Neural progenitor cell (in vitro differentiated cells): ENCODE measurements around the gene NDE1. TPM values are rescaled to one million over a fixed set of nuclear protein-coding genes. Genes with fewer than 3 reads are reported as not detected.

Experiments used
- DNase-seq: peaks from one replicate; pipeline ENCODE4 v3.0.0-alpha.2; 2016; ENCODE audit warnings: low spot score
- H2AFZ ChIP-seq: fragments of 200-600 bp; sonication (generic); replicated peaks from 2 replicates; pipeline ENCODE4 v1.6.1; 2016; ENCODE audit warnings: antibody characterized with exemption
- H3F3A ChIP-seq: fragments of 200-600 bp; sonication (generic); 2 replicates; pipeline ENCODE4 v1.6.1; 2016; ENCODE audit warnings: antibody characterized with exemption, low read depth
- H3K27ac ChIP-seq: fragments of 200-600 bp; sonication (generic); 2 replicates; pipeline ENCODE4 v1.5.1; 2016; ENCODE audit warnings: mild to moderate bottlenecking
- H3K27me3 ChIP-seq: fragments of 200-600 bp; sonication (generic); 2 replicates; pipeline ENCODE4 v1.6.1; 2016; ENCODE audit warnings: mild to moderate bottlenecking, moderate library complexity
- H3K36me3 ChIP-seq: fragments of 200-600 bp; sonication (generic); 2 replicates; pipeline ENCODE4 v1.5.1; 2016
- H3K4me1 ChIP-seq: fragments of 200-600 bp; sonication (generic); 2 replicates; pipeline ENCODE4 v1.6.1; 2016; ENCODE audit warnings: mixed run types
- H3K4me2 ChIP-seq: fragments of 200-600 bp; sonication (generic); 2 replicates; pipeline ENCODE4 v1.6.1; 2016
- H3K4me3 ChIP-seq: fragments of 200-600 bp; sonication (generic); 2 replicates; pipeline ENCODE4 v1.5.1; 2016
- H3K79me2 ChIP-seq: fragments of 200-600 bp; sonication (generic); 2 replicates; pipeline ENCODE4 v1.6.1; 2016; ENCODE audit warnings: low read depth
- H3K9ac ChIP-seq: fragments of 200-600 bp; sonication (generic); 2 replicates; pipeline ENCODE4 v1.6.1; 2016
- H3K9me3 ChIP-seq: fragments of 200-600 bp; sonication (generic); 2 replicates; pipeline ENCODE4 v1.5.1; 2016; ENCODE audit warnings: low read depth
- H4K20me1 ChIP-seq: fragments of 200-600 bp; sonication (generic); 2 replicates; pipeline ENCODE4 v1.6.1; 2016; ENCODE audit warnings: low read depth
- H3K27ac Mint-ChIP-seq: 3 replicates; pipeline ENCODE4 v1.8.0; 2021; ENCODE audit warnings: mixed read lengths
- H3K27me3 Mint-ChIP-seq: 2 replicates; pipeline ENCODE4 v1.8.0; 2022; ENCODE audit warnings: low read depth, mild to moderate bottlenecking, inconsistent platforms, moderate library complexity, mixed read lengths; ENCODE audit not compliant: insufficient read depth
- H3K36me3 Mint-ChIP-seq: 3 replicates; pipeline ENCODE4 v1.8.0; 2021; ENCODE audit warnings: mixed read lengths
- H3K4me1 Mint-ChIP-seq: 3 replicates; pipeline ENCODE4 v1.8.0; 2021; ENCODE audit warnings: mixed read lengths
- H3K4me3 Mint-ChIP-seq: 3 replicates; pipeline ENCODE4 v1.8.0; 2021; ENCODE audit warnings: mild to moderate bottlenecking, moderate library complexity, mixed read lengths
- H3K9me3 Mint-ChIP-seq: 3 replicates; pipeline ENCODE4 v1.8.0; 2020; ENCODE audit warnings: mixed read lengths
- CTCF ChIP-seq: fragments of 200-600 bp; sonication (generic); IDR thresholded peaks from 2 replicates; pipeline ENCODE4 v1.5.1; 2017; ENCODE audit warnings: antibody characterized with exemption, mild to moderate bottlenecking
- EZH2 ChIP-seq: fragments of 200-600 bp; sonication (generic); IDR thresholded peaks from 2 replicates; pipeline ENCODE4 v1.6.1; 2017; ENCODE audit warnings: antibody characterized with exemption, mild to moderate bottlenecking, moderate library complexity
- EZH2phosphoT487 ChIP-seq: fragments of 200-600 bp; sonication (generic); IDR thresholded peaks from 2 replicates; pipeline ENCODE4 v1.6.1; 2017; ENCODE audit warnings: antibody characterized with exemption
- total RNA-seq: library from RNA; depleted of rRNA; stranded (reverse); fragments of >200 nt; gene quantifications from 2 replicates; pipeline ENCODE4 v1.2.3, GENCODE V29; 2015; ENCODE audit warnings: low replicate concordance

Gene NDE1
- total RNA-seq, 1 donor from 2014 or later, result 85.3 TPM

DNA sequence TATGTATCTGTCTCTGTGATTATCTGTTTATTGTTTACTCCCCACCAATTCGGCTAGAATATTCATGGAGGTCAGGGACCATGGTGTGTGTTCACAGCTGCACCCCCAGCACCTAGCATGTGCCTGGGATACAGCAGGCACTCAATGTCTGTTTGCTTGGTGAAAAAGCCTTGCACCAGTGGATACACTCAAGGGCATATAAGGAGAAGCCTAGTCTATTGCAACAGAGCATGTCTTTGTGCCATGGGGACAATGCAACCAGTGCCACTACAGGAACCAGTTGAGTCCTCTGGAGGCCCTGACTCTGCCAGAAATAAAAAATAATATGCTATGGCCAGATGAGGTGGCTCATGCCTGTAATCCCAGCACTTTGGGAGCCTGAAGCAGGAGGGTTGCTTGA lies 93.6 kb downstream of the NDE1 start:
- H3F3A ChIP-seq, result no peaks in the 10 kb centered on the region
- no peak for TF ChIP-seq CTCF
- no peak for TF ChIP-seq EZH2
- TF ChIP-seq EZH2phosphoT487, result no peak
- DNase-seq, result no peak
- no peak overlapping the region for H2AFZ ChIP-seq
- H3K9me3 ChIP-seq, result no peaks in the 10 kb centered on the region
- no peaks in the 10 kb centered on the region for H3K79me2 ChIP-seq
- H3K9ac ChIP-seq, result no peak overlapping the region
- no peak overlapping the region for H3K4me3 ChIP-seq
- Mint-ChIP-seq H3K4me1 (no peaks in the 10 kb centered on the region), H3K27ac (no peak overlapping the region), H3K36me3 (no peaks in the 10 kb centered on the region), H3K27me3 (peaks cover 2% of the 10 kb centered on the region), H3K9me3 (no peaks in the 10 kb centered on the region), H3K4me3 (no peak overlapping the region)
- H3K4me2 ChIP-seq, result no peak overlapping the region
- H4K20me1 ChIP-seq, result no peaks in the 10 kb centered on the region
- H3K27me3 ChIP-seq, result no peaks in the 10 kb centered on the region
- H3K27ac ChIP-seq, result no peak overlapping the region
- no peaks in the 10 kb centered on the region for H3K36me3 ChIP-seq
- H3K4me1 ChIP-seq, result no peaks in the 10 kb centered on the region

- no peaks in the 10 kb centered on the region for H3K36me3 ChIP-seq
- H2AFZ ChIP-seq, result no peak overlapping the region
- H3K9me3 ChIP-seq, result no peaks in the 10 kb centered on the region
- no peaks in the 10 kb centered on the region for H4K20me1 ChIP-seq
- H3K9ac ChIP-seq, result no peak overlapping the region
- no peaks in the 10 kb centered on the region for H3K9me3 Mint-ChIP-seq
- DNase-seq, result no peak
- peaks cover 2% of the 10 kb centered on the region for H3K27me3 Mint-ChIP-seq
- no peak overlapping the region for H3K27ac ChIP-seq
- no peaks in the 10 kb centered on the region for H3K36me3 Mint-ChIP-seq
- no peak overlapping the region for H3K27ac Mint-ChIP-seq
- H3K4me3 Mint-ChIP-seq, result no peak overlapping the region
- no peak overlapping the region for H3K4me2 ChIP-seq
- H3K27me3 ChIP-seq, result no peaks in the 10 kb centered on the region
- no peaks in the 10 kb centered on the region for H3K4me1 Mint-ChIP-seq
- H3K4me3 ChIP-seq, result no peak overlapping the region
- no peak for TF ChIP-seq CTCF
- TF ChIP-seq EZH2phosphoT487, result no peak
- no peak for TF ChIP-seq EZH2
- no peaks in the 10 kb centered on the region for H3F3A ChIP-seq
- H3K4me1 ChIP-seq, result no peaks in the 10 kb centered on the region
- H3K79me2 ChIP-seq, result no peaks in the 10 kb centered on the region
These were observed 96.3 kb downstream of the NDE1 start for GRCh38 chr16:15746332-15746731.

DNA sequence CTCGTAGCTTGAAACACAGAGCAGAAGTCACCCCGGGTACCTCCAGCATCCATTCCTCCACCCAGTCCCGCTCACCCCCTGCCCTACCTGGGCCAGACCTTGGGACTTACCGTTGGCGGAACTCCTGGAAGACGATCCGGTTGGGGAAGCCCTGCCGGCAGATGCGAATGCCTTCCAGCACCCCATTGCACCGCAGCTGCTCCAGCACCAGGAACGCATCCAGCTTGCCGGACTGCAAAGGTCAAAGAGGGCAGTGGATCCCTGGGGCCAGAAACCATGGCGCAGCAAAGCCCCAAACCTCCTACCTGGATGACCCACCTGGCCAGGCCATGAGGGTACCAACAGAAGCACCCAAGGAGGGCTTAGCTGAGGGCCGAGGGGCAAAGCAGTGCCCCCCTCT lies 97.9 kb downstream of the NDE1 start:
- Histone ChIP-seq H3K27ac (no peak overlapping the region), H3K9me3 (no peaks in the 10 kb centered on the region), H3K9ac (no peak overlapping the region), H3K79me2 (no peaks in the 10 kb centered on the region), H3F3A (no peaks in the 10 kb centered on the region), H3K27me3 (no peaks in the 10 kb centered on the region), H3K4me1 (no peaks in the 10 kb centered on the region), H3K4me2 (no peak overlapping the region), H3K36me3 (no peaks in the 10 kb centered on the region), H3K4me3 (no peak overlapping the region), H4K20me1 (no peaks in the 10 kb centered on the region), H2AFZ (no peak overlapping the region)
- no peaks in the 10 kb centered on the region for H3K4me1 Mint-ChIP-seq
- TF ChIP-seq CTCF, result no peak
- no peak for TF ChIP-seq EZH2phosphoT487
- TF ChIP-seq EZH2, result no peak
- no peak overlapping the region for H3K27ac Mint-ChIP-seq
- no peak for DNase-seq
- no peak overlapping the region for H3K4me3 Mint-ChIP-seq
- H3K36me3 Mint-ChIP-seq, result no peaks in the 10 kb centered on the region
- no peaks in the 10 kb centered on the region for H3K27me3 Mint-ChIP-seq
- no peaks in the 10 kb centered on the region for H3K9me3 Mint-ChIP-seq

DNA sequence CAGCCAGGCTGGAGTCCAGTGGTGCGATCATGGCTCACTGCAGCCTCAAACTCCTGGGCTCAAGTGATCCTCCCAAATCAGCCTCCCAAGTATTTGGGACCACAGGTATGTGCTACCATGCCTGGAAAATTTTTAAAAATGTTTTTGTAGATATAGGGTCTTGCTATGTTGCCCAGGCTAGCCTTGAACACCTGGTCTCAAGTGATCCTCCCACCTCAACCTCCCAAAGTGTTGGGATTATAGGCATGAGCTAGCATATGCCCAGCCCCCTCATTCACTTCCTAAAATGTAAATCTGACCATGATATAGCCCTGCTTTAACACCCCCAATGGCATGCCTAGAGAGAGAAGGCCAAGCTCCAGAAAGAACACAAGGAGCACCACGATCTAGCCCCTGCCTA lies 98.6 kb downstream of the NDE1 start:
- H3K4me3 Mint-ChIP-seq, result no peak overlapping the region
- H3F3A ChIP-seq, result no peaks in the 10 kb centered on the region
- no peak overlapping the region for H3K27ac ChIP-seq
- H3K4me3 ChIP-seq, result no peak overlapping the region
- no peaks in the 10 kb centered on the region for H3K9me3 ChIP-seq
- H3K9ac ChIP-seq, result no peak overlapping the region
- no peak for DNase-seq
- H3K4me1 Mint-ChIP-seq, result no peaks in the 10 kb centered on the region
- H3K79me2 ChIP-seq, result no peaks in the 10 kb centered on the region
- no peaks in the 10 kb centered on the region for H3K4me1 ChIP-seq
- no peak overlapping the region for H2AFZ ChIP-seq
- no peak overlapping the region for H3K27ac Mint-ChIP-seq
- TF ChIP-seq CTCF (no peak), EZH2phosphoT487 (no peak), EZH2 (no peak)
- H3K27me3 ChIP-seq, result no peaks in the 10 kb centered on the region
- H3K36me3 ChIP-seq, result no peaks in the 10 kb centered on the region
- no peak overlapping the region for H3K4me2 ChIP-seq
- no peaks in the 10 kb centered on the region for H3K36me3 Mint-ChIP-seq
- H4K20me1 ChIP-seq, result no peaks in the 10 kb centered on the region
- no peaks in the 10 kb centered on the region for H3K27me3 Mint-ChIP-seq
- H3K9me3 Mint-ChIP-seq, result no peaks in the 10 kb centered on the region
